AG09319 (cell line): Measurements from ENCODE around the gene VWA5B2.

ENCODE experiments used
- DNase-seq: peaks from one replicate; pipeline ENCODE4 v3.0.0-alpha.2; 2010; ENCODE audit warnings: low read depth; ENCODE audit errors: extremely low read depth
- CTCF ChIP-seq: IDR thresholded peaks from 2 replicates; pipeline ENCODE4 v1.5.1; 2011; ENCODE audit warnings: low read depth, mild to moderate bottlenecking, inconsistent platforms, low read length, moderate library complexity

Gene VWA5B2

GRCh38 chr3:184257083-184257915, 27.9 kb downstream of the VWA5B2 start:
- no peak for DNase-seq
- no peak for TF ChIP-seq CTCF

- TF ChIP-seq CTCF = no peak
- DNase-seq = no peak
These were observed 29.5 kb downstream of the VWA5B2 start for GRCh38 chr3:184258926-184259325.

GRCh38 chr3:184259396-184259877, 30.1 kb downstream of the VWA5B2 start:
- no peak for DNase-seq
- no peak for TF ChIP-seq CTCF

GRCh38 chr3:184259878-184260723, 30.7 kb downstream of the VWA5B2 start:
- no peak for TF ChIP-seq CTCF
- no peak for DNase-seq

GRCh38 chr3:184260724-184261269, 31.4 kb downstream of the VWA5B2 start:
- TF ChIP-seq CTCF = no peak
- no peak for DNase-seq

GRCh38 chr3:184261270-184261853, 32.0 kb downstream of the VWA5B2 start, which contains the start of gene CAMK2N2:
Gene CAMK2N2 (minus strand): TSS chr3:184261553. CDS start chr3:184261285, 268 bp downstream.
- no peak for DNase-seq
- no peak for TF ChIP-seq CTCF
